ENCODE results near the gene SEC14L2. TPM values are rescaled to one million over a fixed set of nuclear protein-coding genes. Genes with fewer than 3 reads are reported as not detected.

SEC14L2 gene
- polyA plus RNA-seq, 1 donor from 2014 or later = 2.7 TPM

DNA sequence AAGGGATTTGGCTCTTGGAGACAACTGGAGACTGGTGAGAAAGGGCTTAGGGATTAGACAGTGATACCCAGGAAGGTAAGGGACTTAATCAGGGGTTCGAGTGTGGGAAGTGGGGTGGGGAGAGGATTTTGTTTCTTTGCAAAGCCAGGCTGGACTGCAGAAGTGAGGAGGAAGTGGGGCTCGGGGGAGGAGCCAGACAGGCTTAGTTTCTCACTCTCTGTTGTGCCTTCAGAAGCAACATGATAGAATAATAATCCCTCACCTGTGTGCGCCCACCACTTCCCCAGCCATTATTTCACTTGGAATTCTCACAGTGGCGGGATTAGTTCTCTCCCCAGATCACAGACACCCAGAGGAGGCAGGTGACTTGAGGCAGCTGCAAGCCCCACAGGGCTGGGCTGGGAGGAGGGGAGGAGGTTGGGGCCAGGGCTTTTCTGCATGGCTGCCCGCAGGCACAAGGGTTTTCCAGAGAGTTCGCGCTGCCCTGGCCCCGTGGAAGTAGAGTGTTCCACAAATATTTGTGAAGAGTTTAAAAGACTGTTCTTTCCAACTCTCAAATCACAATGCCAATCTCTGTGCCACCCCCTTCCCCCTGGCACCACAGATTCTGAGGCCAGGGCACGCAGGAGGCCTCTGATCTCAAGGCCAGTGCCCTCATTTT lies 4.0 kb upstream of the SEC14L2 start:
- H3K27ac ChIP-seq (ENCODE audit: low read length) = no peak overlapping the region
- H3K9ac ChIP-seq (ENCODE audit: low read length) = no peak overlapping the region
- H3K4me2 ChIP-seq (ENCODE audit: low read length) = no peak overlapping the region
- peaks cover 15% of the 10 kb centered on the region for H3K27me3 ChIP-seq (ENCODE audit: insufficient read depth, low read depth, low read length)
- no peaks in the 10 kb centered on the region for H3K9me2 ChIP-seq (ENCODE audit: insufficient read depth, low read length)
- no peaks in the 10 kb centered on the region for H3K36me3 ChIP-seq (ENCODE audit: insufficient read depth, low read length)
- H3K4me3 ChIP-seq (ENCODE audit: low read length) = no peak overlapping the region
- H4K20me1 ChIP-seq (ENCODE audit: insufficient read depth) = no peaks in the 10 kb centered on the region
- H3F3A ChIP-seq (ENCODE audit: insufficient read depth, low read length, poor library complexity, severe bottlenecking) = no peaks in the 10 kb centered on the region
- no peaks in the 10 kb centered on the region for H3K9me3 ChIP-seq (ENCODE audit: low read length)
- H2AFZ ChIP-seq (ENCODE audit: low read depth, low read length) = no peak overlapping the region
- no peaks in the 10 kb centered on the region for H3K79me2 ChIP-seq (replicated peaks; ENCODE audit: insufficient read depth, low read length)
- TF ChIP-seq EZH2 (IDR thresholded peaks at IDR 0.05; ENCODE audit: borderline replicate concordance, insufficient read depth, low read length, poor library complexity, severe bottlenecking) (no peak), RAD21 (conservative IDR thresholded peaks at IDR 0.05) (no peak), TAF1 (IDR thresholded peaks at IDR 0.05; ENCODE audit: low read depth) (no peak), POLR2AphosphoS5 (IDR thresholded peaks at IDR 0.05) (no peak), EP300 (conservative IDR thresholded peaks at IDR 0.05; ENCODE audit: poor library complexity, severe bottlenecking) (no peak), MXI1 (conservative IDR thresholded peaks at IDR 0.05; ENCODE audit: poor library complexity, severe bottlenecking) (no peak), SMC3 (conservative IDR thresholded peaks at IDR 0.05; ENCODE audit: poor library complexity) (no peak)
- TF ChIP-seq, protein P1, sequence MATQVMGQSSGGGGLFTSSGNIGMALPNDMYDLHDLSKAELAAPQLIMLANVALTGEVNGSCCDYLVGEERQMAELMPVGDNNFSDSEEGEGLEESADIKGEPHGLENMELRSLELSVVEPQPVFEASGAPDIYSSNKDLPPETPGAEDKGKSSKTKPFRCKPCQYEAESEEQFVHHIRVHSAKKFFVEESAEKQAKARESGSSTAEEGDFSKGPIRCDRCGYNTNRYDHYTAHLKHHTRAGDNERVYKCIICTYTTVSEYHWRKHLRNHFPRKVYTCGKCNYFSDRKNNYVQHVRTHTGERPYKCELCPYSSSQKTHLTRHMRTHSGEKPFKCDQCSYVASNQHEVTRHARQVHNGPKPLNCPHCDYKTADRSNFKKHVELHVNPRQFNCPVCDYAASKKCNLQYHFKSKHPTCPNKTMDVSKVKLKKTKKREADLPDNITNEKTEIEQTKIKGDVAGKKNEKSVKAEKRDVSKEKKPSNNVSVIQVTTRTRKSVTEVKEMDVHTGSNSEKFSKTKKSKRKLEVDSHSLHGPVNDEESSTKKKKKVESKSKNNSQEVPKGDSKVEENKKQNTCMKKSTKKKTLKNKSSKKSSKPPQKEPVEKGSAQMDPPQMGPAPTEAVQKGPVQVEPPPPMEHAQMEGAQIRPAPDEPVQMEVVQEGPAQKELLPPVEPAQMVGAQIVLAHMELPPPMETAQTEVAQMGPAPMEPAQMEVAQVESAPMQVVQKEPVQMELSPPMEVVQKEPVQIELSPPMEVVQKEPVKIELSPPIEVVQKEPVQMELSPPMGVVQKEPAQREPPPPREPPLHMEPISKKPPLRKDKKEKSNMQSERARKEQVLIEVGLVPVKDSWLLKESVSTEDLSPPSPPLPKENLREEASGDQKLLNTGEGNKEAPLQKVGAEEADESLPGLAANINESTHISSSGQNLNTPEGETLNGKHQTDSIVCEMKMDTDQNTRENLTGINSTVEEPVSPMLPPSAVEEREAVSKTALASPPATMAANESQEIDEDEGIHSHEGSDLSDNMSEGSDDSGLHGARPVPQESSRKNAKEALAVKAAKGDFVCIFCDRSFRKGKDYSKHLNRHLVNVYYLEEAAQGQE (IDR thresholded peaks at IDR 0.05; ENCODE audit: borderline replicate concordance) = no peak
- TF ChIP-seq, protein P2, sequence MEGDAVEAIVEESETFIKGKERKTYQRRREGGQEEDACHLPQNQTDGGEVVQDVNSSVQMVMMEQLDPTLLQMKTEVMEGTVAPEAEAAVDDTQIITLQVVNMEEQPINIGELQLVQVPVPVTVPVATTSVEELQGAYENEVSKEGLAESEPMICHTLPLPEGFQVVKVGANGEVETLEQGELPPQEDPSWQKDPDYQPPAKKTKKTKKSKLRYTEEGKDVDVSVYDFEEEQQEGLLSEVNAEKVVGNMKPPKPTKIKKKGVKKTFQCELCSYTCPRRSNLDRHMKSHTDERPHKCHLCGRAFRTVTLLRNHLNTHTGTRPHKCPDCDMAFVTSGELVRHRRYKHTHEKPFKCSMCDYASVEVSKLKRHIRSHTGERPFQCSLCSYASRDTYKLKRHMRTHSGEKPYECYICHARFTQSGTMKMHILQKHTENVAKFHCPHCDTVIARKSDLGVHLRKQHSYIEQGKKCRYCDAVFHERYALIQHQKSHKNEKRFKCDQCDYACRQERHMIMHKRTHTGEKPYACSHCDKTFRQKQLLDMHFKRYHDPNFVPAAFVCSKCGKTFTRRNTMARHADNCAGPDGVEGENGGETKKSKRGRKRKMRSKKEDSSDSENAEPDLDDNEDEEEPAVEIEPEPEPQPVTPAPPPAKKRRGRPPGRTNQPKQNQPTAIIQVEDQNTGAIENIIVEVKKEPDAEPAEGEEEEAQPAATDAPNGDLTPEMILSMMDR (IDR thresholded peaks at IDR 0.05; ENCODE audit: poor library complexity, severe bottlenecking) = no peak

DNA sequence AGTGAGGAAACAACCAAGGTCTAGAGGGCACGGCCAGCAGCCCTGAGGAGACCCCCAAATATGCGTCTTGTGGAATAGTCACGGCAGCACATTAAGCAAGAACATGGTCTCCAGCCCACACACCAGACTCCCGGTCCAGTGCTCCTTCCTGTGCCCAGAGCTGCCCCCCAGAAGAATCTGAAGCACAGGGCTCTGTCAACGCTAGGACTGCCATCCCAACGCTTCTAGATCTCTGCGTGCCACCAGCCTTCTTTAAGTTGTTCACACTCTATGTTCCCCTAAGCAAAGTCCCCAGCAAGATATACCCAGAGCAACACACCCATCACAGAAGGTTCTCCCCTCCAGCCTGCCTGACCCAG lies 3.5 kb upstream of the SEC14L2 start:
- Histone ChIP-seq H3K9me3 (ENCODE audit: low read length) (no peaks in the 10 kb centered on the region), H3K9ac (ENCODE audit: low read length) (no peak overlapping the region), H3K79me2 (replicated peaks; ENCODE audit: insufficient read depth, low read length) (no peaks in the 10 kb centered on the region), H3K36me3 (ENCODE audit: insufficient read depth, low read length) (no peaks in the 10 kb centered on the region), H3K27me3 (ENCODE audit: insufficient read depth, low read depth, low read length) (peaks cover 18% of the 10 kb centered on the region), H2AFZ (ENCODE audit: low read depth, low read length) (no peak overlapping the region), H3F3A (ENCODE audit: insufficient read depth, low read length, poor library complexity, severe bottlenecking) (no peaks in the 10 kb centered on the region), H3K4me2 (ENCODE audit: low read length) (no peak overlapping the region), H3K27ac (ENCODE audit: low read length) (no peak overlapping the region), H4K20me1 (ENCODE audit: insufficient read depth) (no peaks in the 10 kb centered on the region), H3K4me3 (ENCODE audit: low read length) (no peak overlapping the region), H3K9me2 (ENCODE audit: insufficient read depth, low read length) (no peaks in the 10 kb centered on the region)
- TF ChIP-seq EZH2 (IDR thresholded peaks at IDR 0.05; ENCODE audit: borderline replicate concordance, insufficient read depth, low read length, poor library complexity, severe bottlenecking) (no peak), RAD21 (conservative IDR thresholded peaks at IDR 0.05) (no peak), MXI1 (conservative IDR thresholded peaks at IDR 0.05; ENCODE audit: poor library complexity, severe bottlenecking) (no peak), TAF1 (IDR thresholded peaks at IDR 0.05; ENCODE audit: low read depth) (no peak), POLR2AphosphoS5 (IDR thresholded peaks at IDR 0.05) (no peak), SMC3 (conservative IDR thresholded peaks at IDR 0.05; ENCODE audit: poor library complexity) (no peak), EP300 (conservative IDR thresholded peaks at IDR 0.05; ENCODE audit: poor library complexity, severe bottlenecking) (no peak)
- TF ChIP-seq, protein P2 (IDR thresholded peaks at IDR 0.05; ENCODE audit: poor library complexity, severe bottlenecking) = no peak
- TF ChIP-seq, protein P1 (IDR thresholded peaks at IDR 0.05; ENCODE audit: borderline replicate concordance) = no peak
